Measurements from ENCODE around the gene ANKMY1. TPM values are rescaled to one million over a fixed set of nuclear protein-coding genes. Genes with fewer than 3 reads are reported as not detected.
A peak's percentile ranks its signal among the peaks of the same experiment; 100 is the strongest.

The ANKMY1 gene
- total and polyA plus RNA-seq, 2 of the 8 experiments (the other 6 are each of a cell fraction or from before 2014, with no cell fraction given), result 4.5 to 4.8 TPM

- TF ChIP-seq BCL11A (IDR thresholded peaks at IDR 0.05; ENCODE audit: low read depth in 2 of 2, low read length in 2 of 2) (no peak), RNF2 (IDR thresholded peaks at IDR 0.05; ENCODE audit: borderline replicate concordance, low read depth, low read length, missing control alignments, poor library complexity, severe bottlenecking) (no peak), KDM1A (IDR thresholded peaks at IDR 0.05; ENCODE audit: borderline replicate concordance, low read length) (no peak), PHF8 (conservative IDR thresholded peaks at IDR 0.05; ENCODE audit: low read depth, low read length) (peak; percentile 53), SAP30 (IDR thresholded peaks at IDR 0.05; ENCODE audit: insufficient read depth, insufficient replicate concordance, low read length) (peak; percentile 59), E2F6 (IDR thresholded peaks at IDR 0.05) (peak; percentile 75; the same call in 1 of the 2 replicates), GTF2F1 (IDR thresholded peaks at IDR 0.05; ENCODE audit: borderline replicate concordance, low read depth, low read length) (no peak), ZNF274 (IDR thresholded peaks at IDR 0.05; ENCODE audit: borderline replicate concordance, extremely low read depth, low read length) (no peak), SIX5 (IDR thresholded peaks at IDR 0.05; ENCODE audit: low read depth, low read length) (no peak), USF2 (IDR thresholded peaks at IDR 0.05; ENCODE audit: low read length) (no peak), HDAC2 (IDR thresholded peaks at IDR 0.05; ENCODE audit: borderline replicate concordance in 1 of 2, low read depth in 2 of 2, low read length in 2 of 2) (no peak; a peak in 1 of 4 replicates), YY1 (IDR thresholded peaks at IDR 0.05; ENCODE audit: low read depth, low read length) (0 out of 2 replicates have a peak, but pooled peaks have one; percentile 11), JUND (IDR thresholded peaks at IDR 0.05; ENCODE audit: low read length) (no peak), POLR2A (IDR thresholded peaks at IDR 0.05; ENCODE audit: control extremely low read depth in 1 of 2, low read depth in 2 of 2, low read length in 2 of 2) (no peak), TEAD4 (IDR thresholded peaks at IDR 0.05; ENCODE audit: low read depth, low read length) (no peak)
These were observed 122.9 kb downstream of the ANKMY1 start (continued) for GRCh38 chr2:240434728-240435456.
